Neural progenitor cell (in vitro differentiated cells): Measurements from ENCODE around the gene TEPSIN. TPM values are rescaled to one million over a fixed set of nuclear protein-coding genes. Genes with fewer than 3 reads are reported as not detected.

Experiments
- DNase-seq: peaks from one replicate; pipeline ENCODE4 v3.0.0-alpha.2; 2016; ENCODE audit warnings: low spot score
- H2AFZ ChIP-seq: fragments of 200-600 bp; sonication (generic); replicated peaks from 2 replicates; pipeline ENCODE4 v1.6.1; 2016; ENCODE audit warnings: antibody characterized with exemption
- H3F3A ChIP-seq: fragments of 200-600 bp; sonication (generic); 2 replicates; pipeline ENCODE4 v1.6.1; 2016; ENCODE audit warnings: antibody characterized with exemption, low read depth
- H3K27ac ChIP-seq: fragments of 200-600 bp; sonication (generic); 2 replicates; pipeline ENCODE4 v1.5.1; 2016; ENCODE audit warnings: mild to moderate bottlenecking
- H3K27me3 ChIP-seq: fragments of 200-600 bp; sonication (generic); 2 replicates; pipeline ENCODE4 v1.6.1; 2016; ENCODE audit warnings: mild to moderate bottlenecking, moderate library complexity
- H3K36me3 ChIP-seq: fragments of 200-600 bp; sonication (generic); 2 replicates; pipeline ENCODE4 v1.5.1; 2016
- H3K4me1 ChIP-seq: fragments of 200-600 bp; sonication (generic); 2 replicates; pipeline ENCODE4 v1.6.1; 2016; ENCODE audit warnings: mixed run types
- H3K4me2 ChIP-seq: fragments of 200-600 bp; sonication (generic); 2 replicates; pipeline ENCODE4 v1.6.1; 2016
- H3K4me3 ChIP-seq: fragments of 200-600 bp; sonication (generic); 2 replicates; pipeline ENCODE4 v1.5.1; 2016
- H3K79me2 ChIP-seq: fragments of 200-600 bp; sonication (generic); 2 replicates; pipeline ENCODE4 v1.6.1; 2016; ENCODE audit warnings: low read depth
- H3K9ac ChIP-seq: fragments of 200-600 bp; sonication (generic); 2 replicates; pipeline ENCODE4 v1.6.1; 2016
- H3K9me3 ChIP-seq: fragments of 200-600 bp; sonication (generic); 2 replicates; pipeline ENCODE4 v1.5.1; 2016; ENCODE audit warnings: low read depth
- H4K20me1 ChIP-seq: fragments of 200-600 bp; sonication (generic); 2 replicates; pipeline ENCODE4 v1.6.1; 2016; ENCODE audit warnings: low read depth
- H3K27ac Mint-ChIP-seq: 3 replicates; pipeline ENCODE4 v1.8.0; 2021; ENCODE audit warnings: mixed read lengths
- H3K27me3 Mint-ChIP-seq: 2 replicates; pipeline ENCODE4 v1.8.0; 2022; ENCODE audit warnings: low read depth, mild to moderate bottlenecking, inconsistent platforms, moderate library complexity, mixed read lengths; ENCODE audit not compliant: insufficient read depth
- H3K36me3 Mint-ChIP-seq: 3 replicates; pipeline ENCODE4 v1.8.0; 2021; ENCODE audit warnings: mixed read lengths
- H3K4me1 Mint-ChIP-seq: 3 replicates; pipeline ENCODE4 v1.8.0; 2021; ENCODE audit warnings: mixed read lengths
- H3K4me3 Mint-ChIP-seq: 3 replicates; pipeline ENCODE4 v1.8.0; 2021; ENCODE audit warnings: mild to moderate bottlenecking, moderate library complexity, mixed read lengths
- H3K9me3 Mint-ChIP-seq: 3 replicates; pipeline ENCODE4 v1.8.0; 2020; ENCODE audit warnings: mixed read lengths
- CTCF ChIP-seq: fragments of 200-600 bp; sonication (generic); IDR thresholded peaks from 2 replicates; pipeline ENCODE4 v1.5.1; 2017; ENCODE audit warnings: antibody characterized with exemption, mild to moderate bottlenecking
- EZH2 ChIP-seq: fragments of 200-600 bp; sonication (generic); IDR thresholded peaks from 2 replicates; pipeline ENCODE4 v1.6.1; 2017; ENCODE audit warnings: antibody characterized with exemption, mild to moderate bottlenecking, moderate library complexity
- EZH2phosphoT487 ChIP-seq: fragments of 200-600 bp; sonication (generic); IDR thresholded peaks from 2 replicates; pipeline ENCODE4 v1.6.1; 2017; ENCODE audit warnings: antibody characterized with exemption
- total RNA-seq: library from RNA; depleted of rRNA; stranded (reverse); fragments of >200 nt; gene quantifications from 2 replicates; pipeline ENCODE4 v1.2.3, GENCODE V29; 2015; ENCODE audit warnings: low replicate concordance

Gene TEPSIN
- total RNA-seq, 1 donor from 2014 or later, result 20.6 TPM

GRCh38 chr17:81204578-81204977 is 34.3 kb downstream of the TEPSIN start:
- no peaks in the 10 kb centered on the region for H3K9me3 Mint-ChIP-seq
- H3K27ac Mint-ChIP-seq, result no peak overlapping the region
- peaks cover 5% of the 10 kb centered on the region for H3K36me3 Mint-ChIP-seq

GRCh38 chr17:81203136-81203535 is 35.7 kb downstream of the TEPSIN start:
- Histone ChIP-seq H4K20me1 (no peaks in the 10 kb centered on the region), H3K9me3 (no peaks in the 10 kb centered on the region), H2AFZ (no peak overlapping the region), H3K79me2 (no peaks in the 10 kb centered on the region), H3K4me2 (no peak overlapping the region), H3K9ac (no peak overlapping the region), H3K27me3 (no peaks in the 10 kb centered on the region), H3F3A (no peaks in the 10 kb centered on the region), H3K4me3 (no peak overlapping the region), H3K27ac (no peak overlapping the region), H3K36me3 (no peaks in the 10 kb centered on the region), H3K4me1 (no peaks in the 10 kb centered on the region)
- Mint-ChIP-seq H3K9me3 (no peaks in the 10 kb centered on the region), H3K27me3 (no peaks in the 10 kb centered on the region), H3K4me3 (no peak overlapping the region), H3K36me3 (peaks cover 7% of the 10 kb centered on the region), H3K27ac (no peak overlapping the region), H3K4me1 (peaks cover 2% of the 10 kb centered on the region)
- TF ChIP-seq CTCF, result no peak
- no peak for TF ChIP-seq EZH2
- no peak for TF ChIP-seq EZH2phosphoT487
- no peak for DNase-seq

More at GRCh38 chr17:81204578-81204977, 34.3 kb downstream of the TEPSIN start:
- Histone ChIP-seq H3K9me3 (no peaks in the 10 kb centered on the region), H3K27me3 (no peaks in the 10 kb centered on the region), H3K36me3 (no peaks in the 10 kb centered on the region), H3K79me2 (no peaks in the 10 kb centered on the region), H3F3A (no peaks in the 10 kb centered on the region), H4K20me1 (no peaks in the 10 kb centered on the region), H3K4me3 (no peak overlapping the region), H3K4me2 (no peak overlapping the region), H3K4me1 (no peaks in the 10 kb centered on the region), H3K27ac (no peak overlapping the region), H3K9ac (no peak overlapping the region), H2AFZ (no peak overlapping the region)
- TF ChIP-seq EZH2 (no peak), EZH2phosphoT487 (no peak), CTCF (no peak)
- Mint-ChIP-seq H3K4me1 (peaks cover 2% of the 10 kb centered on the region), H3K4me3 (no peak overlapping the region), H3K27me3 (no peaks in the 10 kb centered on the region)
- no peak for DNase-seq

GRCh38 chr17:81202318-81202717 is 36.5 kb downstream of the TEPSIN start:
- TF ChIP-seq EZH2, result no peak
- TF ChIP-seq CTCF, result no peak
- no peak for TF ChIP-seq EZH2phosphoT487
- Mint-ChIP-seq H3K27ac (no peak overlapping the region), H3K27me3 (no peaks in the 10 kb centered on the region), H3K36me3 (peaks cover 7% of the 10 kb centered on the region), H3K4me1 (peaks cover 2% of the 10 kb centered on the region), H3K9me3 (no peaks in the 10 kb centered on the region), H3K4me3 (no peak overlapping the region)
- Histone ChIP-seq H3F3A (no peaks in the 10 kb centered on the region), H3K79me2 (no peaks in the 10 kb centered on the region), H3K27ac (no peak overlapping the region), H2AFZ (no peak overlapping the region), H3K4me3 (no peak overlapping the region), H3K9me3 (no peaks in the 10 kb centered on the region), H3K27me3 (no peaks in the 10 kb centered on the region), H4K20me1 (no peaks in the 10 kb centered on the region), H3K36me3 (no peaks in the 10 kb centered on the region), H3K9ac (no peak overlapping the region), H3K4me1 (no peaks in the 10 kb centered on the region), H3K4me2 (no peak overlapping the region)
- no peak for DNase-seq
